Left lung (tissue), 10 donors: ENCODE measurements around the gene PDE1C. TPM values are rescaled to one million over a fixed set of nuclear protein-coding genes. Genes with fewer than 3 reads are reported as not detected.

Experiments
- ATAC-seq: fragments of 200-7000 bp; cut with Tn5 transposase; one replicate; pipeline ENCODE4 v1.9.1; 2020; ENCODE audit warnings: moderate library complexity
- DNase-seq, 4 donors: peaks; one replicate each; pipeline ENCODE4 v3.0.0-alpha.2; 2013 to 2020
- H3K27ac ChIP-seq, 2 donors: fragments of 200-600 bp; sonication (generic) in 1 of 2; one replicate each; pipeline versions ENCODE4 v1.5.0 to v1.8.0; 2020 to 2021
- H3K27me3 ChIP-seq, 2 donors: fragments of 200-600 bp; sonication (generic) in 1 of 2; one replicate each; pipeline versions ENCODE4 v1.5.0 to v1.8.0; 2020 to 2021
- H3K36me3 ChIP-seq, 2 donors: fragments of 200-600 bp; sonication (generic) in 1 of 2; one replicate each; pipeline versions ENCODE4 v1.5.0 to v1.8.0; 2020 to 2021
- H3K4me1 ChIP-seq, 2 donors: fragments of 200-600 bp; one replicate each; pipeline ENCODE4 v1.8.0; 2021
- H3K4me3 ChIP-seq, 2 donors: fragments of 200-600 bp; sonication (generic) in 1 of 2; one replicate each; pipeline versions ENCODE4 v1.5.0 to v1.8.0; 2020 to 2021; ENCODE audit warnings: mild to moderate bottlenecking in 1 of 2
- H3K9me3 ChIP-seq, 2 donors: fragments of 200-600 bp; sonication (generic) in 1 of 2; one replicate each; pipeline versions ENCODE4 v1.5.0 to v1.8.0; 2020 to 2021
- CTCF ChIP-seq, 2 donors: fragments of 200-600 bp; sonication (generic) in 1 of 2; IDR thresholded peaks; one replicate each; pipeline versions ENCODE4 v1.5.0 to v1.8.0; 2021; ENCODE audit warnings: antibody characterized with exemption in 2 of 2
- intact Hi-C, 2 donors: fragments of 100-400 bp; cut with DNase I; formaldehyde crosslinking; loops; one replicate each; pipeline versions ENCODE4 v1.11.2 to v1.14.2; 2022
- polyA plus RNA-seq, 6 donors: library from polyadenylated mRNA; unstranded; fragments of 120-200 nt; gene quantifications; one replicate each; pipeline ENCODE4 v1.2.1, GENCODE V29; 2013; ENCODE audit not compliant: insufficient read length in 6 of 6
- total RNA-seq, 2 donors: library from RNA; stranded (reverse); fragmentation: NEBNext Ultra II Directional; extraction: Animal tissue kit (Norgen Biotek cat#: 25700); gene quantifications; one replicate each; pipeline ENCODE4 v1.2.1, GENCODE V29; 2021
- donor health status: DM: no; HTN: yes; CAD: no.
- donor health status: DM: no; HTN: no; CAD: no.

Gene PDE1C
- total and polyA plus RNA-seq, 8 donors = 2.0 to 13.8 (median 3.9) TPM

- no peak for ATAC-seq
- H3K27me3 ChIP-seq = no peaks in the 10 kb centered on the region
- no peak for DNase-seq
- H3K4me1 ChIP-seq = peaks cover 0 to 20% of the 10 kb centered on the region in 2 donors
- no peak overlapping the region for H3K4me3 ChIP-seq
- no peak overlapping the region for H3K27ac ChIP-seq
- no peaks in the 10 kb centered on the region for H3K36me3 ChIP-seq
- no peak for TF ChIP-seq CTCF (IDR thresholded peaks at IDR 0.05)
- intact Hi-C loops = no loop called here
- H3K9me3 ChIP-seq = no peaks in the 10 kb centered on the region
Observed at GRCh38 chr7:31887006-31887405, 183.2 kb downstream of the PDE1C start.

GRCh38 chr7:31885171-31885570 lies 185.0 kb downstream of the PDE1C start:
- no peak overlapping the region for H3K4me3 ChIP-seq
- DNase-seq (no peak), ATAC-seq (no peak)
- intact Hi-C loops = no loop called here
- H3K9me3 ChIP-seq = no peaks in the 10 kb centered on the region
- no peak for TF ChIP-seq CTCF (IDR thresholded peaks at IDR 0.05)
- no peaks in the 10 kb centered on the region for H3K36me3 ChIP-seq
- H3K4me1 ChIP-seq = peaks cover 0 to 22% of the 10 kb centered on the region in 2 donors
- H3K27ac ChIP-seq = peak overlapping the region in 1 of 2 donors; percentile 70
- H3K27me3 ChIP-seq = no peaks in the 10 kb centered on the region

GRCh38 chr7:31883761-31884164 lies 186.4 kb downstream of the PDE1C start:
- DNase-seq (no peak), ATAC-seq (peak; percentile 51)
- intact Hi-C loops = no loop called here
- Histone ChIP-seq H3K4me1 (peaks cover 0 to 22% of the 10 kb centered on the region in 2 donors), H3K27ac (peak overlapping the region; percentile 40 to 70), H3K4me3 (no peak overlapping the region), H3K27me3 (no peaks in the 10 kb centered on the region), H3K9me3 (no peaks in the 10 kb centered on the region), H3K36me3 (no peaks in the 10 kb centered on the region)
- TF ChIP-seq CTCF (IDR thresholded peaks at IDR 0.05) = no peak

GRCh38 chr7:31882187-31882586 lies 188.0 kb downstream of the PDE1C start:
- Histone ChIP-seq H3K27me3 (no peaks in the 10 kb centered on the region), H3K9me3 (no peaks in the 10 kb centered on the region), H3K36me3 (no peaks in the 10 kb centered on the region), H3K4me1 (peaks cover 0 to 22% of the 10 kb centered on the region in 2 donors), H3K27ac (no peak overlapping the region), H3K4me3 (no peak overlapping the region)
- intact Hi-C loops = no loop called here
- TF ChIP-seq CTCF (IDR thresholded peaks at IDR 0.05) = no peak
- ATAC-seq = no peak
- DNase-seq = no peak

GRCh38 chr7:31878875-31879274 lies 191.3 kb downstream of the PDE1C start:
- TF ChIP-seq CTCF (IDR thresholded peaks at IDR 0.05) = no peak
- no peak for ATAC-seq
- H3K27ac ChIP-seq = no peak overlapping the region
- intact Hi-C loops = no loop called here
- no peaks in the 10 kb centered on the region for H3K27me3 ChIP-seq
- H3K4me3 ChIP-seq = no peak overlapping the region
- H3K4me1 ChIP-seq = peaks cover 0 to 29% of the 10 kb centered on the region in 2 donors
- no peaks in the 10 kb centered on the region for H3K36me3 ChIP-seq
- no peak for DNase-seq
- no peaks in the 10 kb centered on the region for H3K9me3 ChIP-seq
